PC-3 (cell line): ENCODE data around the gene DNAI4. TPM values are rescaled to one million over a fixed set of nuclear protein-coding genes. Genes with fewer than 3 reads are reported as not detected.

ENCODE experiments used
- ATAC-seq: fragments of 200-7000 bp; cut with Tn5 transposase; 2 replicates; pipeline ENCODE4 v1.9.1; 2020; ENCODE audit warnings: mild to moderate bottlenecking, moderate library complexity
- BruUV-seq: library from RNA; stranded (reverse); fragments of 400-500 nt; replicated peaks from 2 replicates; lab custom pipeline; 2021; lab: Mats Ljungman, UMichigan
- CTCF ChIA-PET: fragments of 300-600 bp; sonication (Branson Sonifier 250); formaldehyde crosslinking; loops from one replicate; lab custom pipeline; 2022; ENCODE audit warnings: antibody characterized with exemption; lab: Charles Lee
- POLR2A ChIA-PET: fragments of 300-600 bp; sonication (Branson Sonifier 250); formaldehyde crosslinking; loops from one replicate; lab custom pipeline; 2022; ENCODE audit warnings: antibody characterized with exemption; ENCODE audit not compliant: unreplicated experiment; lab: Charles Lee
- DNase-seq: peaks from one replicate; pipeline ENCODE4 v3.0.0-alpha.2; 2015
- H2AFZ ChIP-seq: fragments of 300-600 bp; sonication (generic); 2 replicates; pipeline ENCODE4 v1.6.0; 2016; ENCODE audit warnings: antibody characterized with exemption, low read length
- H3F3A ChIP-seq: fragments of 300-600 bp; sonication (generic); one replicate; pipeline ENCODE4 v1.6.0; 2017; ENCODE audit warnings: antibody characterized with exemption, low read length, control low read depth, mild to moderate bottlenecking; ENCODE audit not compliant: unreplicated experiment
- H3K27ac ChIP-seq: fragments of 300-600 bp; sonication (generic); 2 replicates; pipeline ENCODE4 v1.5.1; 2016; ENCODE audit warnings: mild to moderate bottlenecking, low read length
- H3K27me3 ChIP-seq: fragments of 300-600 bp; sonication (generic); 2 replicates; pipeline ENCODE4 v1.6.1; 2016; ENCODE audit warnings: low read length, mixed read lengths
- H3K36me3 ChIP-seq: fragments of 300-600 bp; sonication (generic); 2 replicates; pipeline ENCODE4 v1.6.1; 2016; ENCODE audit warnings: low read depth, mixed run types, low read length, mixed read lengths
- H3K4me1 ChIP-seq: fragments of 300-600 bp; sonication (generic); 2 replicates; pipeline ENCODE4 v1.5.1; 2016; ENCODE audit warnings: low read length; ENCODE audit not compliant: insufficient read depth
- H3K4me2 ChIP-seq: fragments of 300-600 bp; sonication (generic); 2 replicates; pipeline ENCODE4 v1.6.0; 2016; ENCODE audit warnings: low read length
- H3K4me3 ChIP-seq: fragments of 300-600 bp; sonication (generic); 2 replicates; pipeline ENCODE4 v1.5.1; 2016; ENCODE audit warnings: mild to moderate bottlenecking, low read length, mixed read lengths
- H3K79me2 ChIP-seq: fragments of 300-600 bp; sonication (generic); 2 replicates; pipeline ENCODE4 v1.6.1; 2017; ENCODE audit warnings: low read length, mixed read lengths
- H3K9ac ChIP-seq: fragments of 300-600 bp; sonication (generic); 2 replicates; pipeline ENCODE4 v1.6.0; 2016; ENCODE audit warnings: mild to moderate bottlenecking, low read length
- H3K9me2 ChIP-seq: fragments of 300-600 bp; sonication (generic); replicated peaks from 2 replicates; pipeline ENCODE4 v1.6.1; 2016; ENCODE audit warnings: mixed run types, low read length, mixed read lengths
- H3K9me3 ChIP-seq: fragments of 300-600 bp; sonication (generic); 2 replicates; pipeline ENCODE4 v1.6.1; 2016; ENCODE audit warnings: low read length, mixed read lengths
- H4K20me1 ChIP-seq: fragments of 300-600 bp; sonication (generic); 2 replicates; pipeline ENCODE4 v1.6.1; 2016; ENCODE audit warnings: low read length, mixed read lengths
- CTCF ChIP-seq: fragments of 300-600 bp; sonication (generic); conservative IDR thresholded peaks from 2 replicates; pipeline ENCODE4 v1.5.1; 2017; ENCODE audit warnings: antibody characterized with exemption, low read depth, mild to moderate bottlenecking, low read length
- EZH2 ChIP-seq: fragments of 300-600 bp; sonication (generic); IDR thresholded peaks from one replicate; pipeline ENCODE4 v1.6.1; 2017; ENCODE audit warnings: antibody characterized with exemption, mild to moderate bottlenecking, low read length; ENCODE audit not compliant: unreplicated experiment
- EZH2phosphoT487 ChIP-seq: fragments of 300-600 bp; sonication (generic); IDR thresholded peaks from 2 replicates; pipeline ENCODE4 v1.6.1; 2018; ENCODE audit warnings: mild to moderate bottlenecking, antibody characterized with exemption, low read length, borderline replicate concordance
- intact Hi-C: fragments of 100-400 bp; cut with micrococcal nuclease; formaldehyde crosslinking; loops from 2 replicates; pipeline ENCODE4 v1.9.0; 2023
- total RNA-seq: library from RNA; depleted of rRNA; stranded (reverse); fragments of >200 nt; gene quantifications from 2 replicates; pipeline ENCODE4 v1.2.3, GENCODE V29; 2014

DNAI4 gene
- total RNA-seq, 1 experiment from 2014 or later, result 1.6 TPM

DNA sequence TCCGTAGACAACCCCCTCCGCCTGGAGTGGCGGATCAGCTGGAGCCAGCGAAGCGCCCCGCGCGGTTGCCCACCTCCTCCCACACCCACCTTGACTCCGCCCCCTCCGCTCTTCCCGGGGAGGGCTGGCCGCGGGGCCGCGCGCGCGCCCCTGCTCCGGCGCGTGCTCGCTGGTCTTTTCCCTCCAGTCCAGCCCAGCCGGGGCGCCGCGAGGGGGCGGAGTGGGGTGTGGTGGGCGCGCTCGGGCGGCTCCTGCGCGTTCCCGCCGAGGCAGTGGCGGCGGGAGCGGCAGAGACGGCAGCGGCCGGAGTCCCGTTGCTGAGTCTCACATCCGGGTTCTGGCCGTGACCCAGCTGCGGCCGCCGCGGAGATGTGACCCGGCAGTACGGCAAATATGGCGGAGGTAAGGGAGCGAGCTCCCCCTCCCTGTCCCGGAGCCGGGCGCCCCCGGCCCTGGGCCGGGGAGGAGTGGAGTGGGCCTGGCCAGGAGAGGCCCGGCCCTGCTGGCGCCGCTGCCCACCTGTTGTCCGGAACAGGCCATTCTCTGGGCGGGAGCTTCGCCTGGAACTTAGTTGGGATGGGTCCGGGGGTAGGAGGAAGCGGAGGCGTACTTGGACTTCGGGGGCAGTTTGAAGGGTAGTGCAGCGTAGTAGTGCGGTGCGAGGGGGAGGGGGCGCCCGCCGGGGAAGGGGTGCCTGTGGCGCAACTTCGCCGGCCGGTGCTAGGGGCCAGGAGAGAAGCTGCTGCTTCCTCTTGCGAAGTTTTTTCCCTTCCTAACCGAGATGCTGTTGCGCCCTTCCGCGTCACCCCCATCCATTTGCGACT is 5.6 kb upstream of the DNAI4 start:
- no peak for TF ChIP-seq EZH2
- TF ChIP-seq EZH2phosphoT487, result no peak
- peak; percentile 22; the same call in 1 of the 2 replicates for TF ChIP-seq CTCF
- Histone ChIP-seq H3K9me3 (no peaks in the 10 kb centered on the region), H3K36me3 (no peaks in the 10 kb centered on the region), H3K9me2 (no peaks in the 10 kb centered on the region), H3K4me2 (peak overlapping the region; percentile 97), H3K4me3 (peak overlapping the region; percentile 88), H3K9ac (peak overlapping the region; percentile 86), H3K27me3 (no peaks in the 10 kb centered on the region), H3K27ac (peak overlapping the region; percentile 82), H2AFZ (peak overlapping the region; percentile 84), H3K79me2 (peaks cover 79% of the 10 kb centered on the region), H3K4me1 (peaks cover 44% of the 10 kb centered on the region), H4K20me1 (peaks cover 12% of the 10 kb centered on the region; the same call in 1 of the 2 replicates), H3F3A (no peaks in the 10 kb centered on the region)
- peak; percentile 95 for DNase-seq
- ChIA-PET POLR2A (interaction anchor here (0.6 kb wide), 1 partner anchor 863 kb away, joined by 4 read pairs; no protein-coding TSS in a partner anchor), CTCF (interaction anchor here (0.6 kb wide), 1 partner anchor 615 kb away, joined by 5 read pairs; no protein-coding TSS in a partner anchor)
- no TSS peak for BruUV-seq
- intact Hi-C loops, result loop anchor here (5.0 kb wide), 3 partner anchors 122 to 1508 kb away; partner anchors contain the start of genes LEPR, LEPROT and SLC35D1
- peak; percentile 60 for ATAC-seq

GRCh38 chr1:66929691-66929998 is 5.0 kb upstream of the DNAI4 start:
- H3K27me3 ChIP-seq, result no peaks in the 10 kb centered on the region
- H3K79me2 ChIP-seq, result peaks cover 74% of the 10 kb centered on the region
- H3K4me2 ChIP-seq, result peak overlapping the region; percentile 97
- peaks cover 12% of the 10 kb centered on the region; the same call in 1 of the 2 replicates for H4K20me1 ChIP-seq
- H3K4me1 ChIP-seq, result peaks cover 41% of the 10 kb centered on the region
- peak overlapping the region; percentile 88 for H3K4me3 ChIP-seq
- no peak overlapping the region for H3K27ac ChIP-seq
- no peaks in the 10 kb centered on the region for H3F3A ChIP-seq
- no peaks in the 10 kb centered on the region for H3K36me3 ChIP-seq
- TF ChIP-seq EZH2phosphoT487, result no peak
- TF ChIP-seq CTCF, result no peak
- no peak for TF ChIP-seq EZH2
- intact Hi-C loops, result no loop called here
- DNase-seq, result no peak
- ChIA-PET CTCF (interaction anchor here (0.6 kb wide), 1 partner anchor 615 kb away, joined by 5 read pairs; no protein-coding TSS in a partner anchor), POLR2A (no interaction called here)
- no TSS peak for BruUV-seq
- H2AFZ ChIP-seq, result peak overlapping the region; percentile 84
- H3K9ac ChIP-seq, result peak overlapping the region; percentile 86; the same call in 1 of the 2 replicates
- H3K9me3 ChIP-seq, result no peaks in the 10 kb centered on the region
- H3K9me2 ChIP-seq, result no peaks in the 10 kb centered on the region
- no peak for ATAC-seq
